Left renal pelvis (tissue), 4 donors: ENCODE data around the gene ANKH. TPM values are rescaled to one million over a fixed set of nuclear protein-coding genes. Genes with fewer than 3 reads are reported as not detected.

ENCODE experiments used
- DNase-seq, 4 donors: peaks; one replicate each; pipeline ENCODE4 v3.0.0-alpha.2; 2013; ENCODE audit warnings: low read depth in 4 of 4, low spot score in 3 of 4
- polyA plus RNA-seq, 4 donors: library from polyadenylated mRNA; unstranded; fragments of 120-200 nt; gene quantifications; one replicate each; pipeline ENCODE4 v1.2.1, GENCODE V29; 2013; ENCODE audit not compliant: insufficient read length in 4 of 4

Gene ANKH
- polyA plus RNA-seq, 4 donors, result 11.0 to 22.5 (median 15.8) TPM

DNA sequence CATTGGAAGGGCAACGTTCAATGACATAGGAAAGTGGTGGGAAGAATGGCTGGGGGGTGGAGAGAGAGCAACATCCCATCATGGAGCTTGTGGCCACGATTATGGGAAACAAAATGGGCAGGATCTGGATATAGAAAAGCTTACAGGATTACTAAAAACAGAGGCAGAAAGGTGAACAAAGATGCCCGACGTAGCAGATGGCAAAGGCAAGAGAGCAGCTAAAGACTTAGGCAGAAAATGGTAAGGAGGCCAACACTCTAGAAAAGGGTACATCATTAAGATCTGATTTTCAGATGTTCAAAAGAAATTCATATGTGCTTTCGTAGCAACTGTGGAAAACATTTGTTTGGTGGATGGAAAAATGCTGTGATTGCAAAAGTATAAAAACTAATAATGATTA lies 104.5 kb downstream of the ANKH start:
- no peak for DNase-seq

DNA sequence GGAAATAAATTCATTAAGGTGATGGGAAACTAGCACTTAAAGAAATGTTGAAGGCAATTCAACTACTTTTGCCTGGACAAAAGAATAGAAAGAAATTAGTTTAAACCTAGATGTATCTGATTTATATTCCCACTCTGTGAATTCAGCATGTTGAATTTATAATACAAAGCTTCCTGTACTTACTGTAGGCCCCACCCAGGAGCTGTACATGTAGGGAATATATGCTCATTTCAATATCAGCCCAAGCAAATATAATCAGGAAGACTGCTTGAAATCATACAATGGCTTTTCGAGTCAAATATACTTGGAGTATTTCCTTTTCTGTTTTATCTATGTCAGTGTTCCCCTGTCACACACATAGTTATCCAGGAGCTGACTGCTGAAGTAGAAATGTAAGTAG lies 105.0 kb downstream of the ANKH start:
- no peak for DNase-seq

DNA sequence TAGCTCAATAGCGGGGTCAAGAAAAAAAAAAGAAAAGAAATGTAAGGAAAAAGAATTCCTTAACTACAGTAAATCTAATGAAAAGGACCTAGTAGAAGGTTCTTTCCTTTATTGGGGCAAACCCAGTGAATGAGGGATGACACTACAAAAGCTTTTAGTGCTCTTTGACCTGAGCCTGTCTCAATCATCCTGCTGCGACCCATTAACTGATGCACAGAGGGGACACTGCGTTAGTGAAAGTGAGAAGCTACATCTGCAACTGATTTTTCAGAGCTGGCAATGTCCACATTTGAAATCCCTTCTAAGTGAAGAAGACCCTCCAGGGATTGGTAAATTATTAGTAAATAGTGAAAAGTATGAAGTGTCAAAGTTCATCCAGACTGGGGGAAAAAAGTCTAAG lies 106.0 kb downstream of the ANKH start:
- no peak for DNase-seq

DNA sequence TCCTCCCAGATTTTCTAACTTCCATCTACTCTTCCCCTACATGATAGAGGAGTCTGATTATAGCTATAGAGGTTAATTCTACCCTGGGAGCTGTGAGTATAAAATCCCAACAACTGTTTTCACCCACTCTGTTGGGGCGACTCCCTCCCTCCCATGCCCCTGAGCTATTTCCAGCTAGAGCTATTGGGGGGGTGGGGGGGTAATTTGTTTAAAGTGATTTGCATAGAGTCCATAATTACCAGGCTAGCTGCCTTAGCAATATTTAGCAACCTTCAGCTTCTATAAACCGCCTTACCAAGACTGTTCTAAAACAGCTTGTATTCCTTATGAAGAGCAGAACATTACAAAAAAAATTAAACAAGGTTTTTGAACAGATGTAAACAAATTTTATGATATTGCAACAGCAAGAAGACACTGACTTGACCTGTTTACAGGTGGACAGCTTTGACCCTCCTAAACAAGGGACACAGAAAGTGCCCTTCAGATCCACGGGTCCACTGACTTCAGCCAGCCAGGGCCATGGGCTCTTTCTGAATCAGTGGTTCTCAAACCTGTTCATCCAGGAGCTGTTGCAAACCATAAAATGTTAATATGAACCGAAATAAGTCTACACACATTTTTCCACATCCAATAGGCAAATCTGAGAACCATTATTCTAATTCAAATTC lies 108.9 kb downstream of the ANKH start:
- no peak for DNase-seq

DNA sequence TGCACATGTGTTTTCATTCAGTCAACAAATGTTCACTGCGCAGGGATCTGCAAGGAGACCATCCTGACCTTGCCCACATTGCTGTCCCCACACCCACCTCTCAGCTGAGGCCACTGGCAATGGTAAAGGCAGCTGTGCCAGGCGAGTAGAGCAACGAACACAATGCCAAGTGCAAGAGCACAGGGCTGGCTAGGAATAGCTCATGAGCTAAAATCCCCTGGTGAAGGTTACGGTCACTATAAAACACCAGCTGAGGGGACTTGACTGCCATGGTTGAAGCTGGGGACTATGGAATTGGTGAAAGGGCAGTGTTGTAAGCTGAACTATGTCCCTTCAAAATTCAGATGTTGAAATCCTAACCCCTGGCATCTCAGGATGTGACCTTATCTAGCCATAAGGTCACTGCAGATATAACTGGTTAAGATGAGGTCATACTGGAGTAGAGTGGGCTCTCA lies 111.0 kb downstream of the ANKH start:
- no peak for DNase-seq

DNA sequence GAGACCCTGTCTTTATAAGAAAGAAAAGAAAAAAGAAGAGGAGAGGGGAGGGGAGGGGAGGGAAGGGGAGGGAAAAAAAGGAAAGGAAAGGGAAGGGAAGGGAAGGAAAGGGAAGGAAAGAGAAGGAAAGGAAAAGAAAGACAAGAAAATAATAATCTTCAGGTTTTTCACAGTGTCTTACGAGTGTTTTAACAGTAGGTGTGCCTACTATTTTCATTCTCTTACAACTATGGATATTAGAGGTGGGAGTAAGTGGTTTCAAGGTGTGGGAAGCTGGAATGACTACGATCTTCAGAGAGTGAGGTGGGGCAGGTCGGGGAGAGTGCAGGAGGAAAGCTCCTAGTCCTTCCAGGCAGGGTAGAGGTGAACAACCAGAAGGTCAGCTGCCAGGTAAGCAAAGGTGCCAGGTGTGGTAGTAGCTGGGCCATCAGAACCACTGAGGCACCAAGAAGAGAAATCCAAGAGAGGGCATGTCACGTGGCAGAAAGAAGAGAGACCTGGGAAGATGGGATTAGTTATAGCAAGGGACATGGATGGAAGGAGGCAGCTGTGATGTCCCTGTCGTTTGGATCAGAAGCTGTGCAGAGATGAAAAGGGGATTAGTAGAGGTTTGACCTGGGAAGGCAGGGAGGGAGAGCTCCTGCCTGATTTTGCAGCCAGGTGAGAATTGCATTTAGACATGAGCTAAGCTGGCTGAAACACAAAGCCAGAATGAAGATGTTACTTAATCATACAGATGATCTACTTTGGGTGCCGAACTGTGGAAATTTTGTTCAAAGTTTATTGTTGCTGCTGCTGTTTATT lies 111.6 kb downstream of the ANKH start:
- no peak for DNase-seq

DNA sequence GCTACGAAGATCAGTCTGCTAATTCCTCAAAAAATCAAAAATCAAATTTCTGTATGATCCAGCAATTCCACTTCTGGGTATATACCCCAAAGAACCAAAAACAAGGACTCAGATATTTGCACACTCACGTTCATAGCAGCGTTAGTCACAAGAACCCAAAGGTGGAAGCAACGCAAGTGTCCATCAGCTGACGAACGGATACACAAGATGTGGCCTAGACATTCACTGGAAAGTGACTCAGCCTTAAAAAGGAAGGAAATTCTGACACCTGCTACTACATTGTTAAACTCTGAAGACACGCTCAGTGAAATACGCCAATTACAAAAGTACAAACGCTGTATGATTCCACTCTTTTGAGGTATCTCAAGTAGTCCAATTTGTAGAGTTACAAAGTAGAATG lies 113.7 kb downstream of the ANKH start:
- no peak for DNase-seq

DNA sequence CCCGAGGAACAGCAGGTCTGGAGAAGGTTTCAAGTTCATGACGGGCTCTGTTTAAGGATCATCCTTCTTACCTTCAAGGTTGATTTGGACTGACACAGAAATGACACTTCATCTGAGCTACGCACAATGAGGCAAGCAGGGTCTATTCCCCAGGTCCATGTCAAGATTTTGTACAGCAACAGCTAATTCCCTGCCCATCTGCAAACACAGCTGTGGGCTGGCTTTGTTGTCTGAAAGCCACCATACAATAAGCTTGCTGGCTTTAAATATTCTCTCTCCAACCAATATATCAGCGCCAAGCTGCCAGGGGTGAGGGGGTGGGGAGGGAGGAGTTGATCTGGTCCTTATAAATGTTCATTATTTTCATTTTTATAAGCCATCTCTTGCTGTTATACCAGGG lies 115.1 kb downstream of the ANKH start:
- no peak for DNase-seq

DNA sequence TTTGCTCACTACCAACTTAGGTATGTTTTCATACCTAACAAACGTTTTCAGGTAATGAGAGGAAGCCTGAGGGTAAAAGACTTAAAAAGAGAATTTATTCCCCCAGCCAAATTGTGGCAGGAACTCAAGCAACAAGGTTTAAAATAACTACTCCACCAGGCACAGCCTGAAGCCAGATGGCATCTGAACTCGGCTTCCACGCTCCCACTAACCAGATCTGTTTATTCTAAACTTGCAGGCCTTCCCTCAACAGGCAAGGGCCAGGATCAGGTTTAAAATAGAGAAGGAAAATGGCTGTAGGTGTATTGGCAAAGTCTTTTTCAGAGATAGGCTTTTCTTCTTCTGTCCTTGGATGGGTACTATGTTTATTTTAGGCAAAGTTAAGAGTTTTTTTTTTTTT lies 117.6 kb downstream of the ANKH start:
- no peak for DNase-seq

DNA sequence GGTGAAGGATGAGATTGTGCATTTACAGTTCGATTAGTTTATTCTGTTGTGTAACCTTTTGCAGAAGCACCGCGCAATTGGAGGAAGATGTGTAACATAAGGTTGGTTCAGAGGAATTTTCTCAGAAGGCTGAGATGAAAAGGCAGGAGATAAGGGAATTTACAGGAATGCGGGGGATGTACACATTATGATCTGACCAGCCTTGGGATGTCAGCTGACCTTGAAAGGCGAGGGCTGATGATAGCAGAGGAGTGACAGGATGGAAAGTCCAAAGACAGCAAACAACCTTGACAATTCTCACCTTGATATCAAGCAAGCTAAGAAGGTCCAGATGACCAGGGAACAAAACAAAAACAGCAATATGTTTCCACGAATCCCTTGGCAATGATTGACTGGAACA lies 118.3 kb downstream of the ANKH start:
- no peak for DNase-seq

DNA sequence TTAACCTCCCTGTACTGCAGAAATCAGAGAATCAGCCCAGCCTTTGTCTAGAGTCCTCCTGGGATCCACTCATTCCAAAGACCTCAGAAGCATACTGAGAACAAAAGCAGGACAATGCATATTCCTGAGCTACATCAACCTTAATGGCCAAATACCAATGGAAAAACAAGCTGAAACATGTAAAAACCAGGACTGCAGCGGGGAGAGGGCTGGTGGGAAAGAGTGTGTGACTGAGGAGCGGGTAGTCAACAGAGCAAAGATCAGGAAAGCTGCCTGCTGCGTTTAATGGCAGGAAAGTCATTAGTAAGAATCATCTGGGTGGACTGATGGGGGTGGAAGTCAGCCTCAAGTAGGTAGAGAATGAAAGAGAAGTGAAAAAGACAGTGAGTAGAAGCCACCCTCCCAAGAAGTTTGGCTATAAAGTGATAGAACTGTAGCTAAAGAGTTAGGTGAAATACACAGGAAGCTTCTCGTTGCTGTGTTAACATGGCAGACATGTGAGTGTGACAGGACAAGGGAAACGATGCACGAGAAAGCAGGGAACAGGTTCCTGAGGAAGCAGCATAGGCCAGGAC lies 119.0 kb downstream of the ANKH start:
- DNase-seq, result no peak

DNA sequence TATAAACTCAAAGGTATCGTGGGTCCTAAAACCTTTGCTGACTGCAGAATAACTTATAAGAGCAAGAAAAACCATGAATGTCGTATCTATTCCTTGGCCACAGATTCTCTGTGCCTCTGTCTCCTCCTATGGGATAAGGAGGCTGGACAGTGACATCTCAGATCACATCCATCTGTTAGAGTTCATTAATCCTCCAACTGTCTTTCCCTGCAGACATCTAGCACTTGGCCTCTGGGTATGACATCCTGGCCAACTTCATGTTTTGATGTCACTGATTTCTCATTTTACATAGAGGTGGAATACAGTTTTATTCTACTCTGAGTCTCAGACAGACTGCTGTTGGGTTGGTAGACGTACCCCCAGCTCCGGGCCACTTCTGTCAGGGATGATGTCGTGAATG lies 120.9 kb downstream of the ANKH start:
- no peak for DNase-seq

DNA sequence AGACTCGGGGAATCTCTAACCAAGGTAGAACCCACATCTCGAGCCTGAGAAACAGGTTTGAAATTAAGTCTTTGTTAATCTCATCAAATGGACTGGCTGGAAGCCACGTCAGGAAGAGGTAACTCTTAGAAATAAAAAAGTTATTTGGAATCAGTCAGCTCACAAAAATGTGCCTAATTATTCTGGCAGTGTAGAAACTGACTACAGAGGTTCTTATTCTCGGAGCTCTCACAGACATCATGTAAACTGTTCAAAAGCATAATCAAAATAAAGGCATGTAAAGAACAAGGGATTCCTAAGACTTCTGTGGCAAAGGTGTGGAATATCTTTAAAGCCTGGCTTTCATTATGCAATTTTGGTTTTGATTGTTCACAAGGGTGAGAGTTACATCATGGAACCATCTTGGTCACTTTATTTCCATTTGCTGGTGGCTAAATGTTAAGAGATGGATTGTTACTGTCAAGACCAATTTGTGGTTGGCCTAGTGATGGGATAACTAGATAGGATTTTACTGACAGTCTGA lies 121.9 kb downstream of the ANKH start:
- DNase-seq, result no peak

DNA sequence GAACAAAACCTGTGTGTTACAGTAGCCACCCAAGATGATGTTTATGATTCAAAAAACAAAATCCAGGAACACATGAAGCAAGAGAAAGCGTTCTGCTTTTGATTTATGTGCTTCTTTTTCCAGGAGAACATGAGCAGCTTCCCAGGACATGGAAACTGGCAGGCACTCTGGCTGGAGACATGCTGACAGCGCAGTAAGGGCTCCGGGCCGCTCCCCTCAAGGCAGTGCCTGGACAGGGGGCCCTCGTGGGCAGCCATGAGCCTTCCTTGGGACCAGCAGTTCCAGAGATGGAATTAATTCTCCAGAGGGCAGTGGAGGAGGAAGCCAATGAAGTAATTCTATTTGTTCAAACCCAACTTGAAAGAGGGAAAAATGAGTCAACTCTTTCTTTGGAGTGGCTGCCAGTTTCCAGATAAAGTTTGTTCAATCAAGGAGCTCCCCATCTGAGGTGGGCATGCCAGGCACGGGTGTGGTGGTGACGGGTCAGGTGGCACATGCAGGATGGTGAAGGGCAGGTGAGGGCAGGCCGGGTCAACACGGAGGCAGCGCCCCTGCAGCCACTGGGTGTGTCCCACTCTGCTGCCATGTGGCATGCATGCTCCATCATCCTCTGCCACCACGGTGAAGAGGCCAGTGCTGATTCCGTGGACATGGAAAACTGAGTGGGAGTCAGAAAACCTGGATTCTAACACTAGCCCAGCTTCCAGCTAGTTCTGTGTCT lies 123.2 kb downstream of the ANKH start:
- DNase-seq, result no peak

DNA sequence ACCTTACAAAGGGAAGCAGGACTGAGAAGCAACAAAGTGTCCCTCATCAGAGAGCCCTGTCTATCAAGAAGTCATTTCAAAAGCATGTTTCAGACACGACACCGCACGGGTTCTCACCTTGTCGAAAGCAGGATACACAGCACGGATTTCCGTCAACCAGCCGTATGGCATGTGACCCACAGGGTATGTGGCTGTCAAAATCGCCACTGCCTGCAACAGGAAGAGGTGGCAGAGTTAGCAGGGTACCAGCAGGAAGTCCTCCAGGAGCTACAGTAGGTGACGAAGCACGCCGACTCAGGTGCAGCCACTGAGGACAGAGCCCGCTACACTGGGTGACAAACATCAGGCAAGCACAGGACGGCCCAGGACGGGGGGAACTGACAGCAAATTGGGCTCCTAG lies 125.8 kb downstream of the ANKH start:
- no peak for DNase-seq

DNA sequence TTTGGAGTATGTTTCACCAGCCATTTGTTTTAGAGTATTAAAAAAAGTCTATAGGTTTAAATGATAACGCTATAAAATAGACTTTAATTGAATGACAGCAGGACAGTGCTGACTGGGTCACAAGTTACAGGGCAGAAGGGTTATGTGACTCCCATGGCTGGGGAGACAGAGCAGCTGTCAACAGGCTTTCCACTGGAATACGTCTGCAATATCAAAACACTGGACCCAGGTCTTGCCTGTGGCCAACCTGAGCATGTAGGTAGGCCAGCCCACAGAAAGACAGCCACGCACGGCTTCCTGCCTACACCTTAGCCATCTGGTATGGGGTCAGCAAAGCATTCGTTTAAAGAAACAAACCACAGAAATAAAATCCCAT lies 126.4 kb downstream of the ANKH start:
- no peak for DNase-seq

DNA sequence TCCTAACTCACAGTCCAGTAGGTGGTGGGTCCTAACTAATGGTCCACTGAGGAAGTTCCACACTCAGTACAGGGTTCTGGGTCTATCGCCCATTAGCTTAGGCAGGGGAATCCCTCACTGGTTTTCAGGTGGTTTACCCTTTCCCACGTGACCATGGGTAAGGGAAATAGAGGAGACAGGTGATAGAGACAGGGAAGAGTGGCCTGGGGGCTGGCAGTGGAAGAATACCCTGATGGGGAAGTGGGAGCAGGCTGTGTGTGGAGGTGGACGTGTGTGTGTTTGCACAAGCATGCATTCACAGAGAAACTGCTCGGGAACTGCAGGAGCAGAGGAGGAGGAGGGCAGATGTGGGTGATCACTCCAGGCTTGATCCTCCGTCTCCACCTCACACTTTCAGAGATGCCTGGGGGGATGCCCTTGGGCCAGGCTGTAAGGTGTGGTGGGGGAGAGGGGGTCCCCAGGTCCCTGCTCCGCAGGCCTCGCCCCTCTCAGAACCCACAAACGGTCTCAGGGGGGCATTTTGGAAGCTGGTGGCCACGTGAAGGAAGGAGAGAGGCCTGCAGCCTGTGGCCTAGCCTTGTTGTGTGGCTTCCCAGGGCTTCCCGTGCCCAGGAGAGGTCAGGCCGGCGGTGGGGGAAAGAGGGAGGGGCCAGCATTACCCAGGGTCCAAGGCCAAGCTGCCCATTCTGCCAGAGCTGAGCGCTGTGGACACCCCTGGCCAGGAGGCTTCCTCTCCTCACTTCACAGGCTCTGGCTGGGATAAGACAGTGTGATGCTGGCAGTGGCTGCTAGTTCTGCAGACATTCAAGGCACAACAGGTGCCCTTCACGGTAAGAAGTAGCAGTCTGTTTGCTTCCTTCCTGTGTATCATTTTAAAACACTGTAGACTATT lies 127.0 kb downstream of the ANKH start:
- no peak for DNase-seq

DNA sequence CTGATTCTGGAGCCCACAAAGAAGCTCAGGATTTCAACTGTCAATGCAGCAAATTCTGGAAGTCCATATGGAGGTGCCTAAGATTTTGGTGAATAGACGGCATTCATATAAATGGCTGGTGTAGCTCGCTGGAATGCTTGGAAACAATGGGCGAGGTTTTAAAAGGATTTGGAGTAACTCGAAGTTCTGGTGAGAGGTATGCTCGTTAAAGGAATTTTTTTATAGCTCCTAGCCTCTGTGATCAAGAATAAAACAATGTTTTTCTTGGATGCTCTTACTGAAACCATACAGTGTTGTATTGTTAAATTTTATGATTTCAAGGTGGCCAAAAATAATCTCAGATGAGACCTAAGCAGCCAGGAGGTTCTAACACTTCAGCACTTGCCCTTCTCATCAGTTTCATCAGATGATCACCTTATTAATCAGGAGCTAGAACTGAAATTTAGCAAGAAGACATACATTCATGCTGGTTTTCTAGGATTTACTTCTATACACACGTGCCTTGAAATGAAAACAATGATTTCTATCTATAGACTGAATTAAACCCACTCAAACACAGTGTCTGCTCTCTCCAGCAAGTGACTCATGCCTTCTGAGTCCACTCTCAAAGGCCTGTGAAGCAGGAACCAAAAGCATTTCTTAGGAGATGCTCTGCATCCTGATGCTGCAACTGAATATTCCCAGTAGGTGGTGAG lies 127.8 kb downstream of the ANKH start:
- no peak for DNase-seq

DNA sequence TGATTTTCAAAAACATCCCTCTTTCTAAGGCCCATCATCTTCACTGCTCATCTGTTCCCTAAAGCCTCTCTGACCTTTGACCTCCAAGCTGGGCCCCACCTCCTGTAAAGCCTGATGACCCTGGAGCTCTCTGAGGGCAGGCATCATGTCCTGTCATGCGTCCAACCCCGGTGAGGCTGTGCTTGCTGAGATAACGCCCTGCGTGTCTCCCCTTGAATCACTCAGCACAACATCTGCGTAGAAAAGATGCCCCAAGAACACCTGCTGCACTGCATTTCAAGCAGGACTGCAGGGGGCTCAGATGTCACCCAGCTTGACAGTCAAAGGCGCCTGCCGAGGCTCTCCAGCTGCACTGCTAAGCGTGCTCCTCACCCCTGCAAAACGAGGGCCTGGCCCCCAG lies 129.1 kb downstream of the ANKH start:
- no peak for DNase-seq
